Inflammatory macrophage treated with lipopolysaccharide for 1 hour (primary cell): ENCODE data around the gene CAGE1.
"Not testable (repeated sequence)": the region's sequence is repeated elsewhere in the genome, so short reads cannot be mapped to it uniquely, and the experiment has no call there.

ENCODE experiments used
- DNase-seq, 2 donors: peaks; one replicate each; pipeline ENCODE4 v3.0.0-alpha.2; 2020 to 2022

CAGE1 gene

DNA sequence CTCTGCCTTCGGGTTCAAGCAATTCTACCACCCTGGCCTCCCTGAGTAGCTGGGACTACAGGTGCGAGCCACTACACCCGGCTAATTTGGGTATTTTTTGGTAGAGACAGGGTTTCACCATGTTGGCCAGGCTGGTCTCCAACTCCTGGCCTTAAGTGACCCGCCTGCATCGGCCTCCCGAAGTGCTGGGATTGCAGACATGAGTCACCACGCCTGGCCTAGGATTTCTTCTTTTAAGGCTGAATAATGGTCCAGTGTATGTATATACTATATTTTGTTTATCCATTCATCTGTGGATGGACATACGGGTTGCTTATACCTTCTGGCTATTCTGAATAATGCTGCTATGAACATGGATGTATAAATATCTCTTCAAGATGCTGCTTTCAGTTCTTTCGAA lies 17.2 kb upstream of the CAGE1 start:
- DNase-seq = no peak

DNA sequence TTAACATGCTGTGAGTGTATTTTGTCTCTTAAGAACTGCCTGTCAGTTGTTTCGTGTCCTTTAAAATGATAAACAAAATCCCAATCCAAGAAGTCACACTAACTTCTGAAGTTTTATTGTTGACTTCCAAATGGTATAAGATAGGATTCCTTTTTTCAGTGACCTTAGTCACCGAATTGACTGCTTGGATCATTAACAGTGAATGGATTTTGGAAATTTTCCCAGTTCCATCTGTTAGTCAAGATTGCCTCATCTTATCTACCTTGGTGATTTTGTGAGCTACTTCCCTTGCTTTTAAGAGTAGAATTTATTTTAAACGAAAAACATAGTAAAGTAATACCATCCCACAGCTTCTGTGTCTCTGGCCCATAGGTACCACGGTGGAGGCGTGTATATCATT lies 15.0 kb upstream of the CAGE1 start:
- DNase-seq = no peak

DNA sequence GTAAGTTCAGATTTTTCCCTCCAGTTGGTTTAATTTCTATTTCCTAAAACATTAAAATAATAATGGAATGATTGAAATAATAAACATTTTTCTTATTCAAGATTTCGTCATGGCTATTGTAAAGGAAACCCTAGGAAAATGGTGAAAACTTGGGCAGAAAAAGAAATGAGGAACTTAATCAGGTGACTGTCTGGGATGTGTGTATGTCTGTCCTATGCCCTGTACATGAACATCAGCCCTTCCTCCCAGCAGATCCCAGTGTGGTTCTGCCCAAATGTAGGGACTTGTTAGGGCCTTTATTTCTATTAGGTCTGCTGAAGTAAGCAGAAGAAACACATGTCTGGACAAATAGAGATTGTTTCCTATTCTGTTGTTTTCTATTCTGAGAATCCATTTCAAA lies 13.2 kb upstream of the CAGE1 start:
- DNase-seq = peak; percentile 53 to 64

DNA sequence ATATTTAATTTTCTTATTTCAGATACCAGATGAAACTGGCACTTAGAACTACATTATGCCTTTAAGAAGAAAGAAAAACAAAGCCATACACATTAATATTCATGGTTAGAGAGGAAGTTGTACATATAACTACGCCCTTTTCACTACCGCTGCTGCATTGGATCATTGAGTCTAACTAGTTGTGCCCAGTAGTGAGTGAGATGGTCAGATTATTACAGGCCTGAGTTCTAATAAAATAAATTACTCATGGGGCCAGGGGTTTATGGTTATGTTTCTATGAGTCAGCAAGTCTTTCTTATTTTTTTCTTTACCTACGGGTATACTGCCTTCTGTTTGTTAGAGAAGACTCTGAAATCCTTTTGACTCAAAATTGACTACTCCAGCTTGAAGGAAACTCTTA lies 11.5 kb upstream of the CAGE1 start:
- no peak for DNase-seq

DNA sequence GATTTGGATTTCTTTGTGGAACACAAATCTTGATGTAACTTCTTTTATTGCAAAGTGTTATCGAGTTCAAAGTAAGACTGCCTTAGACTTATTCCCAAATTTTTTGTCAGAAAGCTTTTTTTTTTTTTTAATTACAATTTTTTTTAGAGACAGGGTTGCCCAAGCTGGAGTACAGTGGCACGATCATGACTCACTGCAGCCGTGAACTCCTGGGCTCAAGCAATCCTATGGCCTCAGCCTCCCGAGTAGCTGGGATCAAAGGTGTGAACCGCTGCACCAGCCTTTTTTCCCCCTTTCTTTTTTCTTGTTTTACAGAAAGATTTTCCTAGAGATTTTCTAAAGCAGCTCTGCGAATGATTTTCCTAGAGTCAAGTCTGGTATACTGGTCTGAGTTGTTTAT lies 2.9 kb upstream of the CAGE1 start:
- no peak for DNase-seq

DNA sequence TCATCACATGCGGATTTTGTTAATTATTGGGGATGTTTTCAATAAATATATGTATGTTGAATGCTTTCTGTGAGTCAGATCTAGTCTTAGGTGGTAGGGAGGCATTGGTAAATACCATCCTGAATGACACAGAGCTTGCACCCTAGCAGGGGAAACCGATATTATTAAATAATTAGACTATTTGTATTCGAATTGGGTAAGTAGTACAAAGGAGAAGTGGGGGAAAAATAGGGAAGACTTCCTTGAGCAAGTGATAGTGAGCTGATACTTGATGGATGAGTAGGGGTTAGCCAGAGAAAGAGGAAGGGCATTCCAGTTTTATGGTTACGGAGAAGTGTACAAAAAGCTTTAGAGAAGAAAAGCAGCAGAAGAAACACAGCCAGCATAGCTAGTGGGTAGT lies 1.6 kb upstream of the CAGE1 start:
- DNase-seq = peak; percentile 47 to 75

DNA sequence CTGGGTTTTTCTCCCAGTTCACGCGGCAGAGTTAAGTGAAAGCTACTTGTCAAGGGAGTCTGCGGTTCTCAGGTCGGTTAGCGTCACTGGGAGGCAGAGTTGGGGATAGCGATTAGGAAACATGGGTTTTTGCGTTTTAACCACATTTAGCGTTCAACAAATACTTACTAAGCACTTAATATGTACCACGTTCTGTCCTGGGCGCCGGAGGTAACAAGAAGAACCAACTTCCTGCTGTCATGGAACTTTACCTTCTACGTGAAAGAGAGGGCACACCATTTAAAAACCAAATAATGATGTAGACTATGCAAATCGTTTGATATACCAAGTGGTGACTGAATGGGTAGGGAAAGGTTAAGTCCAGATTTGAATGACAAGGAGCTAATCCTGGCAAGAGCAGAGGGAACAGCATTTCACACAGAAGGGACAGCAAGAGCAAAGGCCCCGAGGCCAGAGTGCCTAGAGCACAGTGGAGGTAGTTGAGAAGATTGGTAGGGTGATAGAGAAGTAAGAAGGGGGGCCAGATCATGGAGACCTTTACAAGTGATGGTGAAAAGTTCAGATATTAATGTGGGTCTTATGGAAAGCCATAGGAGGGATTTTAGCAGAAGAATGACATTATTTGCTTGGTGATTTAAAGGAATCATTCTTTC lies 810 bp upstream of the CAGE1 start:
- no peak for DNase-seq

DNA sequence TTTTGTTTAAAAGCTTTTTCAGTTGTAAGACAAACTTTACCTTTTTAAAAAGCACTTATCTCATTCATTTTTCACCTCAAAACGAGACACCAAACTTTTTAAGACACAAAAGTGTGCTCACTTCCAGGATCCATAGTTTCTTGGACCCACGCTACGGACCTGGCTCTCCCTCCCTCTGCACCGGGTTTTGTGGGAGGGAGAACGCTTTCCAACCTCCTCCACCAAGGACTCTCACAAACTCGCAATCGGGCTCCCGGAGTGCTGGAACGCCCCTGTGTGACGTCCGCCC lies 436 bp downstream of the CAGE1 start:
- DNase-seq = peak in 1 of 2 donors; percentile 75

DNA sequence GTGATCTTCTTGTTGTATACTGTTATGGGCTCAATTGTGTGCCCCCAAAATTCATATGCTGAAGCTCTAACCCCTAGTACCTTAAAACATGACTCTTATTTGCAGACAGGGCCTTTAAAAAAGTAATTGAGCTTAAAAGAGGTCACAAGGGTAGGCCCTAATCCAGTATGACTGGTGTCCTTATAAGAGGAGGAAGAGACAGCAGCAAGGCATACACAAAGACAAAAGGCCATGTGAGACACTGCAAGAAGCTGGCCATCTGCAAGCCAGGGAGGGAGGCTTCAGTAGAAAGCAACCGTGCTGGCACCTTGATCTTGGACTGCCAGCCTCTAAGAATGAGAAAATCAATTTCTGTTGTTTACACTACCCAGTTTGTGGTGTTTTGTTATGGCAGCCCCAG lies 8.4 kb downstream of the CAGE1 start:
- no peak for DNase-seq

DNA sequence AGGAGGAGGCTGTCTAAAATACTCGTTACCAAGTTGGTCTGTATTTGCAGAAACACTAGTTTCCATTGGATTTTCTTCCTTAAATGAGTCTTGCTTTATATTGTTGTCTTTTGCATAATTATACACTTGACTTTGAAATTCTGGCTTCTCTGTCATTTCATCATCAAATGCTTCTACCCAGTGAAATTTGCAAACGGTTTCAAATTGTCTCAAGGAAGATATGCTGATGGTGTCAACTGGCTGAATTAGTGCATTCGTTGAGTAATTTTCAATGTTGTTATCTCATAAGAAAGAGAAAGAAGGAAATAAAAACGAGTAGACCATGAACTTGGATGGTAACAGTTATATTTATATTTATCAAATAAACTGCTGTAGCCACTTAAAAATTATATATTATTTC lies 10.8 kb downstream of the CAGE1 start:
- peak; percentile 57 to 59 for DNase-seq

DNA sequence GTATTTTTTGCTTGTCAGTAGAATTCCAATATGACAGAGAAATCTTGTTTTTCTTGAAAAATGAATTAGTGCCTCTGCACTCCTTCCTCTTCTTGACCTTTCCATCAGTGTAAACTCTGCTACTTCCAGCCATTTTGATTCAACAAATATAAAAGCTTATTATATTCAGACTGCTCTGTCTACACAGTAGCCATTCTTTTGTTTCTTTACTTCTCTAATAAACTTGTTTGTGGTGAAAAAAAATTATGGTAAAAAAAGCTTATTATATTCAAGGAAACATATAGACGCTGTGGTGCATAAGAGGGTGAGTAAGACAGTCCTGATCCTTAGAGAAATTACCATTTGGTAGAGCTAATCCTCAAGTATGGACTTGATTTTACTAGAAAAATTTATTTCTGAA lies 11.6 kb downstream of the CAGE1 start:
- no peak for DNase-seq

DNA sequence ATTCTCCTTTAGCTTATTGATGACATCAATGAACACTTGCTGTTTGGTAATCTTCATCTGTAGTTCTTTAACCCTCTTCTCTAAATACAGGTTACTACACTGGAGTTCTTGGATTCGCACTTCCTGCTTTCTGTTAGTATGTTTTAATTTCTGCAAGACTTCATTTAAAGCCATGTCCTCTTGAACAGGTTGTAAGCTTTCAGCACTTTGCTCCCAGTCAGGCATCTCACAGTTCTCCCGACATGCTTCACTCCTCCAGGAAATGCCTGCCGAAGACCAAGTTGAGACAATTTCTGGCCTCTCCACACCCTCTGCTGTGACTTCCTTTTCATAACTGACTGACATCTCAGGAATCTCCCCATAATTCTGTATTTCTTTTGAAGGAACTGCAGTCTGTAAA lies 15.8 kb downstream of the CAGE1 start:
- peak; percentile 16 to 26 for DNase-seq

DNA sequence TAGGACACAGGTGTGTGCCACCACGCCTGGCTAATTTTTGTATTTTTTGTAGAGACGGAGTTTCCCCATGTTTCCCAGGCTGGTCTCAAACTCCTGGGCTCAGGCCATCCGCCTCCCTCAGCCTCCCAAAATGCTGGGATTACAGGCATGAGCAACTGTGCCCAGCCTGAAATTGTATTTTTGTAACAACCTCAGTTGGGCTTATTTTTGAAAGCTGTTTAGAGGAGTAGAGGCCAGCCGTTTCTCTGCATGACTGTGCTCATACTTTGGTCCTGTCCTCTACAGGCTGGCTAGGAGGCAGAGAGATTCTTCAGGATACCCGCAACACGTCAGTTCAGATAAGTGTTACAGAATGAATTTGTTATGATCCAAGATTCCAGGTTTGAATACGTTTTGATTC lies 22.1 kb downstream of the CAGE1 start:
- no peak for DNase-seq

DNA sequence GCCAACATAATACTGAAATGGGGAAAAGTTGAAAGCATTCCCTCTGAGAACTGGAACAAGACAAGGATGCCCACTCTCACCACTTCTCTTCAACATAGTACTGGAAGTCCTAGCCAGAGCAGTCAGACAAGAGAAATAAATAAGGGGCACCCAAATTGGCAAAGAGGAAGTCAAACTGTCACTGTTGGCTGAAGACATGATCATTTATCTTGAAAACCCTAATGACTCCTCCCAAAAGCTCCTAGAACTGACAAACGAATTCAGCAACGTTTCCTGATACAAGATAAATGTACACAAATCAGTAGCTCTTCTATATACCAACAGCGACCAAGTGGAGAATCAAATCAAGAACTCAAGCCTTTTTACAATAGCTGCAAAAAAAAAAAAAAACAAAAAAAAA lies 37.6 kb downstream of the CAGE1 start:
- not testable (repeated sequence) for DNase-seq

DNA sequence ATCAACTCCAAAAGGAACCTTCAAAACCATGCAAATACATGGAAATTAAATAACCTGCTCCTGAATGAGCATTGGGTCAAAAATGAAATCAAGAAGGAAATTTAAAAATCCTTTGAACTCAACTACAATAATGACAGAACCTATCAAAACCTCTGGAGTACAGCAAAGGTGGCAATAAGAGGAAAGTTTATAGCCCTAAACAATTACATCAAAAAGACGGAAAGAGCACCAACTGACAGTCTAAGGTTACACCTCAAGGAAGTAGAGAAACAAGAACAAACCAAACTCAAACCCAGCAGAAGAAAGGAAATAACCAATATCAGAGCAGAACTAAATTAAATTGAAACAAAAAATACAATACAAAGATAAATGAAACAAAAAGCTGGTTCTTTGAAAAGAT lies 39.0 kb downstream of the CAGE1 start:
- not testable (repeated sequence) for DNase-seq

DNA sequence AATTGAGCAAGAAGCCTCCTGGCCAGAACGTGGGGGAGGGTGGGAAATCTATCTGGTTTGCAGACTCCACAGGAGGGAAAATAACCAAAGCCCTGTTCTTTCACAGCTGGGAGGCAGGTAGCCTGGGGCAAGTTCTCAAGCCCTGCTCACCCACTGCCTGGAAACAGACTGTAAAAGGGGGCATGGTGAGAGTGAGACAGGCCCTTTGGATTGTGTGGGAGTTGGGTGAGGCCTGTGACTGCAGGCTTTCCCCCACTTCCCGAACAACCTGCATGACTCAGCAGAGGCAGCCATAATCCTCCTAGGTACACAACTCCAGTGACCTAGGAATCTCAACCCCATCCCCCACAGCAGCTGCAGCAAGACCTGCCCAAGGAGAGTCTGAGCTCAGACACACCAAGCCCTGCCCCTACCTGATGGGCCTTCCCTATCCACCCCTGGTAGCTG lies 42.0 kb downstream of the CAGE1 start:
- not testable (repeated sequence) for DNase-seq

DNA sequence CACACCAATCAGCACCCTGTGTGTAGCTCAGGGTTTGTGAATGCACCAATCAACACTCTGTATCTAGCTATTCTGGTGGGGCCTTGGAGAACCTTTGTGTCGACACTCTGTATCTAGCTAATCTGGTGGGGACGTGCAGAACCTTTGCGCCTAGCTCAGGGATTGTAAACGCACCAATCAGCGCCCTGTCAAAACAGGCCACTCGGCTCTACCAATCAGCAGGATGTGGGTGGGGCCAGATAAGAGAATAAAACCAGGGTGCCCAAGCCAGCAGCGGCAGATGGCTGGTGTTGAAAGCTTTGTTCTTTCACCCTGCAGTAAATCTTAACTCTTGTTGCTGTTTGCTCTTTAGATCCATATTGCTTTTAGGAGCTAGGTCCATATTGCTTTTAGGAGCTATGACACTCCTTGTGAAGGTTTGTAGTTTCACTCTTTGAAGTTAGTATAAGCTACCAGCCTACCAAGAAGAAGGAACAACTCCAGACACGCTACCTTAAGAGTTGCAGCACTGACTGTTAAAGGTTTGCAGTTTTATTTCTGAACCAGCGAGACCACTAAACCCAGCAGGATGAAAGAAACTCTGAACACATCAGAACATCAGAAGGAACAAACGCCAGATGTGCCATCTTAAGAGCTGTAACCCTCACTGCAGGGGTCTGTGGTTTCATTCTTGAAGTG lies 44.6 kb downstream of the CAGE1 start:
- not testable (repeated sequence) for DNase-seq

DNA sequence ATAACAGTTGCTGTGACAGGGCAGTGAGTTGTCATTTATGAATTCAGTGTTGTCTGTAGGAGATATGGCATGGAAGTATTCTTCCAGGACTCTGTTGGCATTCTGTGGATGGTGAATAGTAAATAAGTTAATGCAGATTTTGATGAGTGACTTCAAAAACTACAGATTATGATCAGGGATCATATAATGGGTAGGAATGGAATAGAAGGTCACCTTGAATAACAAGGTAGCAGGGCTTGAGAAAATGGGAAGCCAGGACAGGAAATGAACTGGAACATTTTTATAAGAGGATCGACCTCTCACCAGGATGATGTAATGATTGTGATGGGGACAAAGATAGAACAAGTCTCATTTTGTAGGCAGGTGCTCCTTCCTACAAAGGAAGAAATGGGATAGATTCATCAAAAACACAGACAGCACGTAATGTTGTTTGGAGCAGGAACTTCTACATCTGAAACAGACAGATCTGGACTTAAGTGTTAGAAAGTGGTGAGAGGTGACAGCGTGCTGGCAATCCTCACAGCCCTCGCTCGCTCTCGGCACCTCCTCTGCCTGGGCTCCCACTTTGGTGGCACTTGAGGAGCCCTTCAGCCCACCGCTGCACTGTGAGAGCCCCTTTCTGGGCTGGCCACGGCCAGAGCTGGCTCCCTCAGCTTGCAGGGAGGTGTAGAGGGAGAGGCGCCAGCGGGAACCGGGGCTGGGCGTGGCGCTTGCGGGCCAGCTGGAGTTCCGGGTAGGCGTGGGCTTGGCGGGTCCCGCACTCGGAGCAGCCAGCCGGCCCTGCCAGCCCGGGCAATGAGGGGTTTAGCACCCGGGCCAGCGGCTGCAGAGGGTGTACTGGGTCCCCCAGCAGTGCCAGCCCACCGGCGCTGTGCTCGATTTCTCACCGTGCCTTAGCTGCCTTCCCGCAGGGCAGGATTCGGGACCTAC lies 45.7 kb downstream of the CAGE1 start:
- no peak for DNase-seq

DNA sequence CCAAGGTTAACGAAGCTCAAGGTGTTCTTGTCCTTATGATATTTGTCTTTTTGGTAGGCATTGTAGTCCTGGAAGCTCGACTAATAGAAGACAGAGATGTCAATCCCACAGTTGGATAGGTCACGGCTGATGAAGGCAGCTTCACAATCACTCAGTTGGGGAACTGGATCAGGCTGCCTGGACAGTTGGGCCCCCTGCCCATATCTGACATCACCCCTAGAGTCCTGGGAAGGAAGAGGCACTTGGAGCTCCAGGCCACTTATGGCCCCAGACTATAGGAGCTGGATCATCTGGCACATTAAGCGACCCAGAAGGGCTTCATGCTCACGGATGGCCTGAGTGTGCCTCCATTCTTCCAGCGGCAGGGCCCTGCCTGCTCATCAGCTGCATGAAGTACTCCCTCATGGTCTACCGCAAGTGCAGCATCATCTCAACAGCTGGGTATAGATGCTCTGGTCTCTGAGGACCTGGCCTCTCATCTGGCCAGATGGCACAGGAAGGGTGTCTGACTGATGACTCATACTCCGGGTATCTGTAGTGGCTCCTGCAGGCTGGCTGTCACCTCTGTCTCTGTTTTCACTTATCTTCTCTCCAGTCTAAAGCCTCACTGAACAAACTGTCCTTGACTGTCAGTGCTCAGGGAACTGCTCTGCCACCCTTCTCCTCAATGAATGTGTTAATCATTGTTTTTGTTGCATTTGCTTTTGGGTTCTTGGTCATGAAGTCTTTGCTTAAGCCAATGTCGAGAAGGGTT lies 47.4 kb downstream of the CAGE1 start:
- DNase-seq = no peak

DNA sequence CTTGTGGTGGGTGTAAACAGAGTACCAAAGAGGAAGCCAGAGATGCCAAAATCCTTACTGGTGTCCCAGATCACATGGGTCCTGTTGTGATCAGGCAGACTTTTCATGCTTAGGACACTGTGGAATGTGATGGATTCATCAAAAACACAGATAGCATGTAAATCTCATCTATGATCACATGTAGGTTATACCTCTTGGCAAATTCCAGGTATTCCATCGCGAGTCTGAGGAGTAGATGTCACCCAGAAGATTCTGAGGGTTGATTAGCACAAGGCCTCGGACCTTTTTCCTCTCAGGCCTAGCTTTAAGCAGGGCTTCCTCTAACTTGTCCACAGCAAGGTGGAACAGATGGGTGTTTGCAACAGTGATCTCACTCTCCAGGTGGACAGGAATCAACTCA lies 48.3 kb downstream of the CAGE1 start:
- no peak for DNase-seq

DNA sequence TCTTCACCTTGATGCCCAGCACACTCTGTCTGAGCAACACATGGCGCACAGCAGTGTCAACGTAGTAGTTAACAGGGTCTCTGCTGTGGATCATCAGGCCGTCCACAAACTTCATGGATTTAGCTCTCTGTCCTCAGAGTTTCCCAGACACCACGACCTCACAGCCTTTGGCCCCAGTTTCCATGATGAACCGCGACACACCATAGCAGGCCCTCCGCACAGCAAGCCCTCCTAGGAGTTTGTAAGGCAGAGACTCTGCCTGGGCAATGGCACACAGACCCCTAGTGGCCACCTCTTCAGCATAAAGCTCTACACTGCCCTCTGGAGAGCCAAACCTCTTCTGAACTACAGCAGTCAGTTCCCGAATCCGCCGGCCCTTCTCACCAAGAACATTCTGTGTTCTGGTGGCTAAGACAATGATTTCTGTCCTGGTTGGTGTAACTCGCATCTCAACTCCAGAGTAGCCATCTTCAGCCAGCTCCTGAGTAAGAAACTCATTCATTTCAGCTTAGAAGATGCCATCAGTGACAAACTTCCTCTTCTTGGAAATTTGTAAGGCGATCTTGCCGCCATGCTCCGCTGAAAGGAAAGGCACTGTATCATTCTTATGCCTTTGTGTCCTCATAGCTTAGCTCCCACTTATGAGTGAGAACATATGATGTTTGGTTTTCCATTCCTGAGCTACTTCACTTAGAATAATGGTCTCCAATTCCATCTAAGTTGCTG lies 50.4 kb downstream of the CAGE1 start:
- DNase-seq = peak; percentile 33 to 65

DNA sequence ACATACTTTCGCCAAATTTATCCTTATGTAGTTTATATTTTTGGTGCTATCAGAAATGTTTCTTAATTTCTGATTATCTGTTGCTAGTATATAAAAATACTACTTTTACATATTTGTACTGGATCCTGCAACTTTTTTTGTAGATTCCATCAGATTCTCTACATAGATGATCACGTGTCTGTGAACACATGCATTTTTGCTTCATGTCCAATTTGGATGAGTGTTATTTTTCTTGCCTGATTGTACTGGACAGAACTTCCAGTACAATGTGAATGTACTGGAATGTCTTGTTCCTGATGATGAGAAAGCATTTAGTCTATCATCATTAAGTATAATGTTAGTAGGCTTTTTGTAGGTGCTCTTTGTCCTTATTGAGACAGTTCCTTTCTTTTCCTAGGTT lies 51.5 kb downstream of the CAGE1 start:
- DNase-seq = no peak

DNA sequence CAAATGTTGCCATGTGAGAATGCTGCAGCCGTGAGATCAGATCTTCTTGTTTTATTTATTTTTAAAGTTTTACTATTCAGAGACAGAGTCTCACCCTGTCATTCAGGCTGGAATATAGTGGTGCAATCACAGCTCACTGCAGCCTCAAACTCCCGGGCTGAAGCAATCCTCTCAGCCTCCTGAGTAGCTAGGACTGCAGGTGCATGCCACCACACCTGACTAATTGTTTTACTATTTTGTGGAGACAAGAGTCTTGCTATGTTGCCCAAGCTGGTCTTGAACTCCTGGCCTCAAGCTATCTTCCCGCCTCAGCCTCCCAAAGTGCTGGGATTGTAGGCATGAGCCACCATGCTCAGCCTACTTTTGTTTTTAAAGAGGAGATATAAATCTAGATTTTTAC lies 54.0 kb downstream of the CAGE1 start:
- DNase-seq = no peak
